ENCODE results near the gene VSX2. TPM values are rescaled to one million over a fixed set of nuclear protein-coding genes. Genes with fewer than 3 reads are reported as not detected.

The VSX2 gene
- total and polyA plus RNA-seq, 2 of the 13 experiments (the other 11 are each of a cell fraction or from before 2014, with no cell fraction given): 0.05 TPM; not detected in 1

- TF ChIP-seq ZNF512B (CRISPR knock-in tag; IDR thresholded peaks at IDR 0.05; ENCODE audit: borderline replicate concordance): peak; percentile 62; the same call in 1 of the 2 replicates
- peak; percentile 27; the same call in 1 of the 2 replicates for TF ChIP-seq ZNF556 (CRISPR knock-in tag; IDR thresholded peaks at IDR 0.05; ENCODE audit: borderline replicate concordance)
- TF ChIP-seq GLMP (CRISPR knock-in tag; IDR thresholded peaks at IDR 0.05; ENCODE audit: borderline replicate concordance): no peak
- TF ChIP-seq CSRNP2 (CRISPR knock-in tag; conservative IDR thresholded peaks at IDR 0.05; ENCODE audit: low read depth): no peak
- no peak for TF ChIP-seq MLLT10 (CRISPR knock-in tag; IDR thresholded peaks at IDR 0.05)
- peak; percentile 81 for TF ChIP-seq ZNF770 (CRISPR knock-in tag; IDR thresholded peaks at IDR 0.05)
- TF ChIP-seq ZNF740 (CRISPR knock-in tag; IDR thresholded peaks at IDR 0.05): no peak
- no peak for TF ChIP-seq ZMYM2 (CRISPR knock-in tag; IDR thresholded peaks at IDR 0.05)
- no peak for TF ChIP-seq CHD2 (IDR thresholded peaks at IDR 0.05; ENCODE audit: low read depth, low read length)
- no peak for TF ChIP-seq BHLHE40 (IDR thresholded peaks at IDR 0.05; ENCODE audit: low read length)
- TF ChIP-seq KDM6A (CRISPR knock-in tag; IDR thresholded peaks at IDR 0.05; ENCODE audit: low read depth): no peak
- peak; percentile 76; the same call in 1 of the 2 replicates for TF ChIP-seq KLF12 (CRISPR knock-in tag; IDR thresholded peaks at IDR 0.05; ENCODE audit: borderline replicate concordance)
- TF ChIP-seq GMEB2 (CRISPR knock-in tag; IDR thresholded peaks at IDR 0.05; ENCODE audit: low read depth): no peak
- peak; percentile 74; the same call in 1 of the 2 replicates for TF ChIP-seq ZNF776 (CRISPR knock-in tag; IDR thresholded peaks at IDR 0.05)
- peak; percentile 88; the same call in 1 of the 2 replicates for TF ChIP-seq ZNF607 (CRISPR knock-in tag; IDR thresholded peaks at IDR 0.05; ENCODE audit: borderline replicate concordance)
These were observed 63.7 kb downstream of the VSX2 start, which contains the start of gene ABCD4 (continued) for GRCh38 chr14:74302634-74303569.

Data from HepG2 (cell line).